Activated CD8-positive, alpha-beta T cell treated with anti-CD3 and anti-CD28 coated beads, Interleukin-2, amount 10 ng/mL, durations not matched to agents 7 days and 5 days (primary cell): ENCODE measurements around the gene CCZ1. TPM values are rescaled to one million over a fixed set of nuclear protein-coding genes. Genes with fewer than 3 reads are reported as not detected.
"Not testable (repeated sequence)": the region's sequence is repeated elsewhere in the genome, so short reads cannot be mapped to it uniquely, and the experiment has no call there.

Source experiments
- ATAC-seq: fragments of 150-1000 bp; cut with Tn5 transposase; one replicate; pipeline ENCODE4 v1.10.0; 2021; ENCODE audit warnings: moderate library complexity
- CTCF ChIA-PET: fragments of 350-600 bp; sonication (Branson Sonifier 250); formaldehyde crosslinking; loops from one replicate; lab custom pipeline; 2021; ENCODE audit warnings: antibody characterized with exemption; lab: Charles Lee
- POLR2A ChIA-PET: fragments of 350-600 bp; sonication (Branson Sonifier 250); formaldehyde crosslinking; loops from one replicate; lab custom pipeline; 2021; ENCODE audit warnings: antibody characterized with exemption; lab: Charles Lee
- DNase-seq: peaks from one replicate; pipeline ENCODE4 v3.0.0-alpha.2; 2020
- H3K27ac Mint-ChIP-seq: one replicate; pipeline ENCODE4 v1.8.0; 2021; ENCODE audit warnings: mild to moderate bottlenecking, mixed read lengths
- H3K27me3 Mint-ChIP-seq: one replicate; pipeline ENCODE4 v1.8.0; 2021; ENCODE audit warnings: low read depth, mixed read lengths
- H3K36me3 Mint-ChIP-seq: one replicate; pipeline ENCODE4 v1.8.0; 2021; ENCODE audit warnings: low read depth, mixed read lengths
- H3K4me1 Mint-ChIP-seq: one replicate; pipeline ENCODE4 v1.8.0; 2021; ENCODE audit warnings: low read depth, mixed read lengths
- H3K4me3 Mint-ChIP-seq: one replicate; pipeline ENCODE4 v1.8.0; 2021; ENCODE audit warnings: mild to moderate bottlenecking, mixed read lengths
- H3K9me3 Mint-ChIP-seq: one replicate; pipeline ENCODE4 v1.8.0; 2022; ENCODE audit warnings: mixed read lengths; ENCODE audit not compliant: insufficient read depth
- total RNA-seq, 2 experiments: library from RNA; stranded (reverse); gene quantifications; one replicate each; pipeline ENCODE4 v1.2.3, GENCODE V29; 2021

CCZ1 gene
- total RNA-seq, 2 experiments from 2014 or later: 105 to 121 TPM

- H3K4me3 Mint-ChIP-seq, ATAC-seq, H3K27me3 Mint-ChIP-seq, H3K36me3 Mint-ChIP-seq, CTCF ChIA-PET, H3K9me3 Mint-ChIP-seq, POLR2A ChIA-PET, H3K4me1 Mint-ChIP-seq, H3K27ac Mint-ChIP-seq, DNase-seq: not testable (repeated sequence)
These were observed 25.6 kb downstream of the CCZ1 start for GRCh38 chr7:5924180-5924579.

- H3K4me3 Mint-ChIP-seq, H3K36me3 Mint-ChIP-seq, H3K27me3 Mint-ChIP-seq, POLR2A ChIA-PET, DNase-seq, H3K9me3 Mint-ChIP-seq, CTCF ChIA-PET, ATAC-seq, H3K27ac Mint-ChIP-seq, H3K4me1 Mint-ChIP-seq: not testable (repeated sequence)
These were observed 26.1 kb downstream of the CCZ1 start for GRCh38 chr7:5924630-5925029.

- H3K36me3 Mint-ChIP-seq, CTCF ChIA-PET, H3K27me3 Mint-ChIP-seq, H3K4me1 Mint-ChIP-seq, H3K9me3 Mint-ChIP-seq, POLR2A ChIA-PET, H3K4me3 Mint-ChIP-seq, DNase-seq, ATAC-seq, H3K27ac Mint-ChIP-seq: not testable (repeated sequence)
These were observed 27.8 kb downstream of the CCZ1 start for GRCh38 chr7:5926263-5926870.

DNA sequence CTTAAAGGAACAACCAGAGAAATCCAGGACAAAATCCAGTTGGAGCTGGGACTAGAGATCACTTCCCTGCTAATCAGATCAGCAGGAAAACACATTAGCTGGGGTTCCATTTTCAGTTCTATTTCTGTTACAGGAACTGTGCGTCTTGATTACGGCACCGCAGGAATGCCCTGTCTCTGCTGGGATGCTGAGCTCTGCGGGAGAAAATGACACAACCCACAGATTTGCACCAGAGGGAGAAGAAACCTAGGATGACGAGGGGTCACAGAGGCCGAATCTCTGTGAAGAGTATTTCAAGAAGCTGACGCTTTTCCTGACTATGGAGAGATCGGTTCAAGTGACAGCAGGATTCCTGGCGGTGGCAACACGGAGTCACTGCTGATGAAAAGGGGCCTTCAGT is 31.8 kb downstream of the CCZ1 start:
- H3K9me3 Mint-ChIP-seq, H3K4me1 Mint-ChIP-seq, DNase-seq, ATAC-seq, POLR2A ChIA-PET, H3K36me3 Mint-ChIP-seq, H3K4me3 Mint-ChIP-seq, H3K27me3 Mint-ChIP-seq, CTCF ChIA-PET, H3K27ac Mint-ChIP-seq: not testable (repeated sequence)

- POLR2A ChIA-PET, H3K4me1 Mint-ChIP-seq, ATAC-seq, H3K27ac Mint-ChIP-seq, DNase-seq, H3K4me3 Mint-ChIP-seq, H3K36me3 Mint-ChIP-seq, H3K9me3 Mint-ChIP-seq, H3K27me3 Mint-ChIP-seq, CTCF ChIA-PET: not testable (repeated sequence)
These were observed 32.7 kb downstream of the CCZ1 start for GRCh38 chr7:5931250-5931649.

GRCh38 chr7:5931905-5932644 is 33.5 kb downstream of the CCZ1 start:
- H3K4me3 Mint-ChIP-seq, H3K9me3 Mint-ChIP-seq, CTCF ChIA-PET, DNase-seq, POLR2A ChIA-PET, H3K36me3 Mint-ChIP-seq, H3K4me1 Mint-ChIP-seq, ATAC-seq, H3K27ac Mint-ChIP-seq, H3K27me3 Mint-ChIP-seq: not testable (repeated sequence)

DNA sequence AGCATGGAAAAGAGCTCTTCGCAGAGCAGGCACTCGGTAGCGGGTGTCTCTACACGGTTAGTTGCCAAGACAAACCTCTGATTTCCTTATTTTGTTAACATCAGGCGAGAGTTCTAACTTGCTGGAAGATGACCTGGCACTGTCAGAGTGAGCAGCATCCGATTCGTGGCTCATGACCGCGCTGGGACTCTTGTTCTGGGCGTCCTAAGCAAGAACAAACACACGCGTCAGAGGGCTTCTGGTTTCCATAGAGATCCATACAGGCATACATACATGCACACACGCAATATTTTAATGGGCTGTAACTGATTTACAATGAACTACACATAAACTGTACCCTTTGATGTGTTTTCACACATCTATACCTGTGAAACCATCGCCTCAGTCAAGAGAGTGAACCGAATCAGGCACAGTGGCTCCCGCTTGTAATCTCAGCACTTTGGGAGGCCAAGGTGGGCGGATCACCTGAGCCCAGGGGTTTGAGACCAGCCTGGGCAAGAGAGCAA is 36.5 kb downstream of the CCZ1 start:
- ATAC-seq, H3K27me3 Mint-ChIP-seq, POLR2A ChIA-PET, DNase-seq, CTCF ChIA-PET, H3K4me1 Mint-ChIP-seq, H3K27ac Mint-ChIP-seq, H3K36me3 Mint-ChIP-seq, H3K9me3 Mint-ChIP-seq, H3K4me3 Mint-ChIP-seq: not testable (repeated sequence)

DNA sequence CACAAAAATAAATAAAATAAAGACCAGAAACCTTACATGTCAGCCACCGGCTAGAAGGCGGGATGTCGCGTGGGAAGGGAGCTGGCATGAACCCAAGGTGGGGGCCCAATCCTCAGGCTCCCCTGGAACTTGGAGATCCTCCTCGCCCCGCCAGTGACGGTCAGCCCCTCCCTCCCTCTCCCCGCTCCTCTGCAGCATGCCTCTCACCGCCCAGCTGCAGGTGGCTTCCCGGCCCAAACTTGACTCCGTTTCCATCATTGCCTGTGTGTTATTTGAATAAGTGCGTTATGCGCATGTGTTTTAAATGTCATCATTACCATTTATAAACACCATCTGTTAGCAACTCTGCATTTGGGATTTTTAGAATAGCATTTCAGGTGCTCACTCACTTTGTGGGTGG is 64.7 kb downstream of the CCZ1 start:
- H3K27me3 Mint-ChIP-seq, ATAC-seq, H3K4me1 Mint-ChIP-seq, H3K4me3 Mint-ChIP-seq, H3K9me3 Mint-ChIP-seq, CTCF ChIA-PET, H3K36me3 Mint-ChIP-seq, H3K27ac Mint-ChIP-seq, DNase-seq, POLR2A ChIA-PET: not testable (repeated sequence)

DNA sequence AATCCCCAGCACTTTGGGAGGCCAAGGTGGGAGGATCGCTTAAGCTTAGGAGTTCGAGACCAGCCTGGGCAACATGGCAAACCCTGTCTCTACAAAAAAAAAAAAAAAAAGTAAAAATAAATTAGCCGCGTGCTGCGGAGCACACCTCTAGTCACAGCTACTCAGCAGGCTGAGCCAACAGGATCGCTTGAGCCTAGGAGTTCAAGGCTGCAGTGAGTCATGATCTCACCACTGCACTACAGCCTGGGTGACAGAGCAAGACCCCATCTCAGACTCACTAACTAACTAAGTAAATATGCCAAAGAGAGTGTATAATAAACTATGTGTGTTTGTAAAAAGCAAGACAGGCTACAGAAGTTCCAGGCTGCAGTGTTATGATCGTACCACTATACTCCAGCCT is 65.3 kb downstream of the CCZ1 start:
- H3K27me3 Mint-ChIP-seq, H3K9me3 Mint-ChIP-seq, ATAC-seq, H3K36me3 Mint-ChIP-seq, POLR2A ChIA-PET, CTCF ChIA-PET, H3K27ac Mint-ChIP-seq, H3K4me1 Mint-ChIP-seq, H3K4me3 Mint-ChIP-seq, DNase-seq: not testable (repeated sequence)

- CTCF ChIA-PET, POLR2A ChIA-PET, DNase-seq, H3K27ac Mint-ChIP-seq, H3K4me3 Mint-ChIP-seq, H3K27me3 Mint-ChIP-seq, H3K4me1 Mint-ChIP-seq, ATAC-seq, H3K36me3 Mint-ChIP-seq, H3K9me3 Mint-ChIP-seq: not testable (repeated sequence)
These were observed 71.9 kb downstream of the CCZ1 start, which contains the start of gene RSPH10B for GRCh38 chr7:5970347-5970911. RSPH10B (minus strand) TSS chr7:5970689; CDS start chr7:5967116, 3,573 bp downstream.

DNA sequence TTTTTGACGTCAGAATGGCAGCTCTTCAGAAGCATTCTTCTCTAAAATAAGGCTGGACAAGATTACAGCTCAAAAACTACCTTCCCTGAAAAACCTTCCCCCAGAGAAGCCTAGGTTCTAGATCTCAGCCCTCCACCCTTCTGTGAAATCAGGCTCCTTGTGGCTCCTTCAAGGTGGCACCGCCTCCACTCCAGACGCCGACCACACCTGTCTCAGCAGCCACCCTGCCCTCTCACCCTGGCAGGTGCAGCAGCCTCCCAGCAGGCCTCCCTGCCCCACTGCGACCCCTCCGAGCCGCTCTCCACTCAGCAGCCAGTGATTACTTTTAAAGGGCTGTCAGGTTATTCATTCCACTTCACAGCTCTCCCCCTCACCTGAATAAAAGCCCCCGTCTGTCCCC is 75.0 kb downstream of the CCZ1 start:
- H3K36me3 Mint-ChIP-seq, DNase-seq, H3K27ac Mint-ChIP-seq, H3K27me3 Mint-ChIP-seq, H3K4me1 Mint-ChIP-seq, POLR2A ChIA-PET, H3K9me3 Mint-ChIP-seq, ATAC-seq, H3K4me3 Mint-ChIP-seq, CTCF ChIA-PET: not testable (repeated sequence)
